H9 (cell line): ENCODE measurements around the gene CDC45. TPM values are rescaled to one million over a fixed set of nuclear protein-coding genes. Genes with fewer than 3 reads are reported as not detected.

ENCODE experiments used
- DNase-seq: peaks from one replicate; pipeline ENCODE4 v3.0.0-alpha.2; 2017
- H2AFZ ChIP-seq: one replicate; pipeline ENCODE4 v1.6.1; 2013; ENCODE audit warnings: mild to moderate bottlenecking, low read length, control low read depth, moderate library complexity
- H2AK5ac ChIP-seq: 2 replicates; pipeline ENCODE4 v1.6.1; 2013; ENCODE audit warnings: low read length, control low read depth, mixed read lengths; ENCODE audit not compliant: insufficient read length
- H2BK120ac ChIP-seq: one replicate; pipeline ENCODE4 v1.6.1; 2013; ENCODE audit warnings: low read depth, mild to moderate bottlenecking, low read length, control low read depth, inconsistent platforms; ENCODE audit not compliant: poor library complexity, severe bottlenecking
- H2BK12ac ChIP-seq: 2 replicates; pipeline ENCODE4 v1.6.1; 2013; ENCODE audit warnings: low read length, control low read depth, mixed read lengths, low read depth; ENCODE audit not compliant: insufficient read length
- H2BK15ac ChIP-seq: 2 replicates; pipeline ENCODE4 v1.6.1; 2013; ENCODE audit warnings: low read depth, low read length, control low read depth
- H2BK20ac ChIP-seq: one replicate; pipeline ENCODE4 v1.6.1; 2013; ENCODE audit warnings: low read depth, mild to moderate bottlenecking, low read length, control low read depth, inconsistent platforms; ENCODE audit not compliant: poor library complexity, severe bottlenecking
- H2BK5ac ChIP-seq: 2 replicates; pipeline ENCODE4 v1.6.1; 2013; ENCODE audit warnings: low read length, control low read depth, mixed read lengths; ENCODE audit not compliant: insufficient read length
- H3K14ac ChIP-seq: 2 replicates; pipeline ENCODE4 v1.6.1; 2013; ENCODE audit warnings: low read length, control low read depth; ENCODE audit not compliant: insufficient read depth
- H3K18ac ChIP-seq: 2 replicates; pipeline ENCODE4 v1.6.1; 2013; ENCODE audit warnings: low read depth, mild to moderate bottlenecking, mixed read lengths, low read length, control low read depth; ENCODE audit not compliant: insufficient read length
- H3K23ac ChIP-seq: 2 replicates; pipeline ENCODE4 v1.6.1; 2013; ENCODE audit warnings: low read length, control low read depth, mixed read lengths, low read depth; ENCODE audit not compliant: insufficient read length
- H3K23me2 ChIP-seq: 2 replicates; pipeline ENCODE4 v1.6.1; 2013; ENCODE audit warnings: low read depth, mild to moderate bottlenecking, mixed read lengths, low read length, control low read depth; ENCODE audit not compliant: insufficient read length, poor library complexity, severe bottlenecking
- H3K27ac ChIP-seq: 2 replicates; pipeline ENCODE4 v1.5.1; 2013; ENCODE audit warnings: low read length, control low read depth, mixed read lengths, low read depth; ENCODE audit not compliant: insufficient read length
- H3K27me3 ChIP-seq: 2 replicates; pipeline ENCODE4 v1.6.1; 2013; ENCODE audit warnings: low read length, control low read depth, inconsistent platforms; ENCODE audit not compliant: insufficient read depth
- H3K4ac ChIP-seq: 2 replicates; pipeline ENCODE4 v1.6.1; 2013; ENCODE audit warnings: low read depth, mild to moderate bottlenecking, control low read depth, inconsistent platforms, low read length, moderate library complexity
- H3K4me1 ChIP-seq: 2 replicates; pipeline ENCODE4 v1.6.1; 2013; ENCODE audit warnings: low read length, control low read depth, inconsistent platforms; ENCODE audit not compliant: insufficient read depth
- H3K4me2 ChIP-seq: 2 replicates; pipeline ENCODE4 v1.6.1; 2013; ENCODE audit warnings: low read length, control low read depth, mixed read lengths; ENCODE audit not compliant: insufficient read length, insufficient read depth
- H3K56ac ChIP-seq: 2 replicates; pipeline ENCODE4 v1.6.1; 2013; ENCODE audit warnings: low read depth, mild to moderate bottlenecking, mixed read lengths, low read length, control low read depth; ENCODE audit not compliant: insufficient read length
- H3K79me1 ChIP-seq: 2 replicates; pipeline ENCODE4 v1.6.1; 2013; ENCODE audit warnings: low read depth, mild to moderate bottlenecking, moderate library complexity, low read length, control low read depth, inconsistent platforms; ENCODE audit not compliant: insufficient read depth, poor library complexity, severe bottlenecking
- H3K79me2 ChIP-seq: 2 replicates; pipeline ENCODE4 v1.6.1; 2013; ENCODE audit warnings: low read length, control low read depth, inconsistent platforms; ENCODE audit not compliant: insufficient read depth
- H3K9ac ChIP-seq: 2 replicates; pipeline ENCODE4 v1.6.1; 2013; ENCODE audit warnings: low read length, control low read depth, mixed read lengths; ENCODE audit not compliant: insufficient read length; ENCODE audit errors: extremely low read depth
- H3K9me3 ChIP-seq: one replicate; pipeline ENCODE4 v1.6.1; 2013; ENCODE audit warnings: low read depth, low read length, inconsistent platforms; ENCODE audit not compliant: control insufficient read depth
- H3T11ph ChIP-seq: one replicate; pipeline ENCODE4 v1.6.1; 2013; ENCODE audit warnings: mild to moderate bottlenecking, low read length, control low read depth, inconsistent platforms
- H4K20me1 ChIP-seq: one replicate; pipeline ENCODE4 v1.6.1; 2013; ENCODE audit not compliant: control insufficient read depth, insufficient read length, insufficient read depth
- H4K5ac ChIP-seq: 2 replicates; pipeline ENCODE4 v1.6.1; 2013; ENCODE audit warnings: low read depth, mild to moderate bottlenecking, mixed read lengths, low read length, control low read depth; ENCODE audit not compliant: insufficient read length
- H4K8ac ChIP-seq: replicated peaks from 2 replicates; pipeline ENCODE4 v1.6.1; 2013; ENCODE audit warnings: low read length, control low read depth, mixed read lengths, low read depth; ENCODE audit not compliant: insufficient read length
- H4K91ac ChIP-seq: 2 replicates; pipeline ENCODE4 v1.6.1; 2013; ENCODE audit warnings: low read depth, mild to moderate bottlenecking, moderate library complexity, mixed read lengths, low read length, control low read depth; ENCODE audit not compliant: insufficient read length
- H3K27ac Mint-ChIP-seq, 3 experiments: 2 replicates in 2 of 3; 3 replicates in 1 of 3; pipeline ENCODE4 v1.8.0; 2020 to 2021; ENCODE audit warnings: mixed read lengths in 3 of 3, mild to moderate bottlenecking in 1 of 3, moderate library complexity in 1 of 3
- H3K27me3 Mint-ChIP-seq: 2 replicates; pipeline ENCODE4 v1.8.0; 2021; ENCODE audit warnings: low read depth, mild to moderate bottlenecking, moderate library complexity, mixed read lengths
- H3K36me3 Mint-ChIP-seq, 3 experiments: 2 replicates in 2 of 3; 3 replicates in 1 of 3; pipeline ENCODE4 v1.8.0; 2020 to 2021; ENCODE audit warnings: low read depth in 3 of 3, mixed read lengths in 3 of 3; ENCODE audit not compliant: insufficient read depth in 1 of 3
- H3K4me1 Mint-ChIP-seq, 2 experiments: 2 replicates each; pipeline ENCODE4 v1.8.0; 2020; ENCODE audit warnings: mixed read lengths in 2 of 2
- H3K4me3 Mint-ChIP-seq, 2 experiments: 2 replicates in 1 of 2; 3 replicates in 1 of 2; pipeline ENCODE4 v1.8.0; 2020 to 2021; ENCODE audit warnings: mild to moderate bottlenecking in 2 of 2, mixed read lengths in 2 of 2, moderate library complexity in 1 of 2
- H3K9me3 Mint-ChIP-seq, 2 experiments: 2 replicates in 1 of 2; 3 replicates in 1 of 2; pipeline ENCODE4 v1.8.0; 2020; ENCODE audit warnings: mild to moderate bottlenecking in 2 of 2, mixed read lengths in 2 of 2, moderate library complexity in 1 of 2
- CTCF ChIP-seq: fragments of 200-600 bp; sonication (generic); conservative IDR thresholded peaks from 3 replicates; pipeline ENCODE4 v1.8.0; 2021; ENCODE audit warnings: antibody characterized with exemption, mild to moderate bottlenecking
- WGBS: extraction: QIAGEN DNeasy Blood & Tissue Kit; methylation state at CpG from one replicate; pipeline ENCODE4 v1.1.7; 2013; ENCODE audit warnings: missing lambda C conversion rate, low lambda C conversion rate, mixed read lengths; ENCODE audit not compliant: insufficient read length; ENCODE audit errors: extremely low coverage; 5-methylcytosine and 5-hydroxymethylcytosine counted together
- total RNA-seq: library from RNA; stranded (reverse); gene quantifications from 2 replicates; pipeline ENCODE4 v1.2.1, GENCODE V29; 2021

The CDC45 gene
- total RNA-seq, 1 experiment from 2014 or later, result 35.7 TPM

DNA sequence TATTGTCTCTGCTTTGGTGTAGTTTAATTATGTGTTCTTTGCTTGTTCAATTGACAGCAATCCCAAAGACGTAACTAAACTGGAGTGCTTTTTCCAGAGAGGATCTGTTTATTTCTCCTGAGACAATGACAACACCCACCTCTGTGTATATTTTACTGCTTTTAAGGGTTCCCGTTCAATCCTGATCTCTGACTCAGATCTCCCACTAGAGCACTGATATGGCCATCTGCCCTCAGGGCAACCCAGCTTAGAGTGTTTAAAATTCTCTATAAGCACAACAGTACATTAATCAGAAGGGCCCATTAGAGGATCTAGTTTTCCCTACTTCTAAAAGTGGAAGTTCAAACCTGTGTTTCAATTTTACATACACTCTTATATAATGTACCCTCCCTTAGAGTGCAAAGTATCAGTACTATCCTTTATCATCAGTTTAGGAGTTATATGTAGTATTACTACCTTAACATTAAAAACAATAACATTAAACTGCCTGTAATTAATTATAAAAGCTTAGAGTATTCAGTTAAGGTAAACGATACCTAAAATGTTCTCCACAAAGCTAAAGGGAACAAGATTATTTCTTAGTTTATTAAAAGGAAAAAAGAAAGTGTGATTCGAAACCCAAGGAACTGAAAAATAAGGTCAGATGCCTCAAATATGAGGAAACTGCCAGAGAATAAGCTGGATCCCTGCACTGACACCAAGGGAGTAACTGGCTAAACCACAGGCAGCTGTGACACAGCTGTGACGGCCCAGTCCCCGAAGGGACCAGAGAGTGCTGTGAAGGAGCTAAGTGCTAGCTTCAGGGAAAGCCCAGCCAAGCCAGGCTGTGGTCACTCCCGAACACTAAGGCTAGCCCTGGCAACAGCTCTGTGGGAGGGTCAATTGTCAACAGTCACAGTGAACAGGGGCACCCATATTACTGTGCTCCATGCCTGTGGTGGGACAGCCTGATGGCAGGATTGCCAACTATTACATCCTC, 15.9 kb upstream of the CDC45 start:
- H3K23ac ChIP-seq, result no peak overlapping the region
- no peak overlapping the region for H2AFZ ChIP-seq
- Mint-ChIP-seq H3K27ac (no peak overlapping the region), H3K4me3 (no peak overlapping the region), H3K9me3 (no peaks in the 10 kb centered on the region; a peak in 1 of 5 replicates), H3K36me3 (peaks cover 23 to 80% (median 39%) of the 10 kb centered on the region in 3 experiments; a peak in 6 of 7 replicates), H3K27me3 (no peaks in the 10 kb centered on the region; the same call in 1 of the 2 replicates), H3K4me1 (no peaks in the 10 kb centered on the region)
- H3K9me3 ChIP-seq, result no peaks in the 10 kb centered on the region
- H3K14ac ChIP-seq, result no peak overlapping the region
- no peak overlapping the region for H3K4me2 ChIP-seq
- H4K5ac ChIP-seq, result no peak overlapping the region
- no peaks in the 10 kb centered on the region for H3K79me1 ChIP-seq
- H3K23me2 ChIP-seq, result no peaks in the 10 kb centered on the region
- no peak overlapping the region for H2BK12ac ChIP-seq
- no CpG with 5 or more reads among the region's 7 CpGs for WGBS
- H3K56ac ChIP-seq, result no peak overlapping the region
- H4K20me1 ChIP-seq, result no peaks in the 10 kb centered on the region
- no peak overlapping the region for H2BK15ac ChIP-seq
- TF ChIP-seq CTCF, result no peak
- no peak overlapping the region for H3K18ac ChIP-seq
- no peak for DNase-seq
- no peaks in the 10 kb centered on the region for H3K79me2 ChIP-seq
- no peak overlapping the region for H4K8ac ChIP-seq
- no peak overlapping the region for H2BK20ac ChIP-seq
- H2BK120ac ChIP-seq, result no peak overlapping the region
- H3K27me3 ChIP-seq, result no peaks in the 10 kb centered on the region
- H4K91ac ChIP-seq, result no peak overlapping the region
- H3K4ac ChIP-seq, result no peak overlapping the region
- H2BK5ac ChIP-seq, result no peak overlapping the region
- no peak overlapping the region for H2AK5ac ChIP-seq
- H3K27ac ChIP-seq, result no peak overlapping the region
- no peaks in the 10 kb centered on the region for H3K4me1 ChIP-seq
- no peak overlapping the region for H3T11ph ChIP-seq
- no peak overlapping the region for H3K9ac ChIP-seq
